ENCODE measurements around the gene COA1. TPM values are rescaled to one million over a fixed set of nuclear protein-coding genes. Genes with fewer than 3 reads are reported as not detected.
"Not testable (repeated sequence)": the region's sequence is repeated elsewhere in the genome, so short reads cannot be mapped to it uniquely, and the experiment has no call there.

The COA1 gene, protein sequence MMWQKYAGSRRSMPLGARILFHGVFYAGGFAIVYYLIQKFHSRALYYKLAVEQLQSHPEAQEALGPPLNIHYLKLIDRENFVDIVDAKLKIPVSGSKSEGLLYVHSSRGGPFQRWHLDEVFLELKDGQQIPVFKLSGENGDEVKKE
- total RNA-seq, result 10 to 100 TPM; 47.9 to 57.5 TPM

- Histone ChIP-seq H3K9me3 (no peaks in the 10 kb centered on the region), H3K4me3 (peak within 1 kb of the TSS; percentile 51 to 65), H3K27me3 (replicated peaks; ENCODE audit: insufficient read depth) (no peaks in the 10 kb centered on the region), H3K36me3 (no peaks in the 10 kb centered on the region), H3K4me1 (replicated peaks) (no peaks in the 10 kb centered on the region), H3K27ac (peak within 1 kb of the TSS; percentile 72 to 79)
- intact Hi-C loops (cut with DNase I), result no loop called here
- peak; percentile 24 for TF ChIP-seq POLR2A (IDR thresholded peaks at IDR 0.05)
- TF ChIP-seq, protein P1, sequence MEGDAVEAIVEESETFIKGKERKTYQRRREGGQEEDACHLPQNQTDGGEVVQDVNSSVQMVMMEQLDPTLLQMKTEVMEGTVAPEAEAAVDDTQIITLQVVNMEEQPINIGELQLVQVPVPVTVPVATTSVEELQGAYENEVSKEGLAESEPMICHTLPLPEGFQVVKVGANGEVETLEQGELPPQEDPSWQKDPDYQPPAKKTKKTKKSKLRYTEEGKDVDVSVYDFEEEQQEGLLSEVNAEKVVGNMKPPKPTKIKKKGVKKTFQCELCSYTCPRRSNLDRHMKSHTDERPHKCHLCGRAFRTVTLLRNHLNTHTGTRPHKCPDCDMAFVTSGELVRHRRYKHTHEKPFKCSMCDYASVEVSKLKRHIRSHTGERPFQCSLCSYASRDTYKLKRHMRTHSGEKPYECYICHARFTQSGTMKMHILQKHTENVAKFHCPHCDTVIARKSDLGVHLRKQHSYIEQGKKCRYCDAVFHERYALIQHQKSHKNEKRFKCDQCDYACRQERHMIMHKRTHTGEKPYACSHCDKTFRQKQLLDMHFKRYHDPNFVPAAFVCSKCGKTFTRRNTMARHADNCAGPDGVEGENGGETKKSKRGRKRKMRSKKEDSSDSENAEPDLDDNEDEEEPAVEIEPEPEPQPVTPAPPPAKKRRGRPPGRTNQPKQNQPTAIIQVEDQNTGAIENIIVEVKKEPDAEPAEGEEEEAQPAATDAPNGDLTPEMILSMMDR (IDR thresholded peaks at IDR 0.05), result peak in 3 of 4 experiments; percentile 19 to 33 (median 21)
- peak; percentile 89 for TF ChIP-seq POLR2AphosphoS5 (IDR thresholded peaks at IDR 0.05)
- WGBS, result under 1% methylated on average over 60 of the region's 66 CpGs
- peak; percentile 81 for DNase-seq (ENCODE audit: low spot score)
These were observed at the start of gene COA1 for GRCh38 chr7:43729214-43729923. COA1 (minus strand) TSS chr7:43729523; CDS start chr7:43648614, 80,909 bp downstream.

DNA sequence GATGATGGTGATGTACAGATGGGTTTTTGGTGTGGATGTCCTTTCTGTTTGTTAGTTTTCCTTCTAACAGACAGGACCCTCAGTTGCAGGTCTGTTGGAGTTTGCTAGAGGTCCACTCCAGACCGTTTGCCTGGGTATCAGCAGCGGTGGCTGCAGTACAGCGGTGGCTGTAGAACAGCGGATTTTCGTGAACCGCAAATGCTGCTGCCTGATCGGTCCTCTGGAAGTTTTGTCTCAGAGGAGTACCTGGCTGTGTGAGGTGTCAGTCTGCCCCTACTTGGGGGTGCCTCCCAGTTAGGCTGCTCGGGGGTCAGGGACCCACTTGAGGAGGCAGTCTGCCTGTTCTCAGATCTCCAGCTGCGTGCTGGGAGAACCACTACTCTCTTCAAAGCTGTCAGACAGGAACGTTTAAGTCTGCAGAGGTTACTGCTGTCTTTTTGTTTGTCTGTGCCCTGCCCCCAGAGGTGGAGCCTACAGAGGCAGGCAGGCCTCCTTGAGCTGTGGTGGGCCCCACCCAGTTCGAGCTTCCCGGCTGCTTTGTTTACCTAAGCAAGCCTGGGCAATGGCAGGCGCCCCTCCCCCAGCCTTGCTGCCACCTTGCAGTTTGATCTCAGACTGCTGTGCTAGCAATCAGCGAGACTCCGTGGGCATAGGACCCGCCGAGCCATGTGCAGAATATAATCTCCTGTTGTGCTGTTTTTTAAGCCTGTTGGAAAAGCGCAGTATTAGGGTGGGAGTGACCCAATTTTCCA lies 49.1 kb upstream of the COA1 start:
- H3K4me3 ChIP-seq; H3K36me3 ChIP-seq; DNase-seq (ENCODE audit: low spot score); H3K27me3 ChIP-seq (replicated peaks; ENCODE audit: insufficient read depth); H3K4me1 ChIP-seq (replicated peaks); H3K9me3 ChIP-seq; H3K27ac ChIP-seq; intact Hi-C loops (cut with DNase I): not testable (repeated sequence)
- WGBS, result 81% methylated on average over 15 of the region's 18 CpGs

DNA sequence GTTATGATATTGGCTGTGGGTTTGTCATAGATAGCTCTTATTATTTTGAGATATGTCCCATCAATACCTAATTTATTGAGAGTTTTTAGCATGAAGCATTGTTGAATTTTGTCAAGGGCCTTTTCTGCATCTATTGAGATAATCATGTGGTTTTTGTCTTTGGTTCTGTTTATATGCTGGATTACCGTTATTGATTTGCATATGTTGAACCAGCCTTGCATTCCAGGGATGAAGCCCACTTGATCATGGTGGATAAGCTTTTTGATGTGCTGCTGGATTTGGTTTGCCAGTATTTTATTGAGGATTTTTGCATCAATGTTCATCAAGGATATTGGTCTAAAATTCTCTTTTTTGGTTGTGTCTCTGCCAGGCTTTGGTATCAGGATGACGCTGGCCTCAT lies 45.9 kb upstream of the COA1 start:
- H3K9me3 ChIP-seq; H3K4me3 ChIP-seq; H3K36me3 ChIP-seq; H3K27ac ChIP-seq; H3K27me3 ChIP-seq (replicated peaks; ENCODE audit: insufficient read depth); H3K4me1 ChIP-seq (replicated peaks); DNase-seq (ENCODE audit: low spot score); intact Hi-C loops (cut with DNase I): not testable (repeated sequence)
- WGBS, result 96% methylated on average over 2 of the region's 2 CpGs

GRCh38 chr7:43773268-43773667 lies 43.9 kb upstream of the COA1 start:
- DNase-seq (ENCODE audit: low spot score); H3K9me3 ChIP-seq; H3K27ac ChIP-seq; intact Hi-C loops (cut with DNase I); H3K4me3 ChIP-seq; H3K4me1 ChIP-seq (replicated peaks); H3K36me3 ChIP-seq; H3K27me3 ChIP-seq (replicated peaks; ENCODE audit: insufficient read depth): not testable (repeated sequence)
- WGBS, result 95% methylated on average over 6 of the region's 6 CpGs

DNA sequence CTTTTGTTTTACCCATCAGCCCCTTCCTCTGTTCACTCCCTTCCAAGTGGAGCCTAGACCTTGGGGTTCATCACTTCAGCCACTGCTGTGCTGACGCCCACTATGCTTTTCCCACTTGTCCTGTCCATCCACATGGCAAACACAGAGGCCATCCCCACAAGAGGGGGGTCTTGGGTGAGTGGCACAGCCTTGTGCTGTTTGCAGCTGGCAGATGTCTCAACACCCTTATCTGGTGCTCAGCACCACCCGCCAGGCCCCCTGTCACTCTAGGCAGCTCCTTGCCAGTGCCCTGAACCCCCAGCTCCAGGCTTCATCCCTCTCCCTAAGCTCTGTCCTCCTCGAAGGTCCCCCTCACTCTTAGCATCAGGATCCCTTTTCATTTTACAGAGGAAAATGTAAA lies 42.2 kb upstream of the COA1 start:
- DNase-seq (ENCODE audit: low spot score), result no peak
- H3K4me1 ChIP-seq (replicated peaks), result no peaks in the 10 kb centered on the region

DNA sequence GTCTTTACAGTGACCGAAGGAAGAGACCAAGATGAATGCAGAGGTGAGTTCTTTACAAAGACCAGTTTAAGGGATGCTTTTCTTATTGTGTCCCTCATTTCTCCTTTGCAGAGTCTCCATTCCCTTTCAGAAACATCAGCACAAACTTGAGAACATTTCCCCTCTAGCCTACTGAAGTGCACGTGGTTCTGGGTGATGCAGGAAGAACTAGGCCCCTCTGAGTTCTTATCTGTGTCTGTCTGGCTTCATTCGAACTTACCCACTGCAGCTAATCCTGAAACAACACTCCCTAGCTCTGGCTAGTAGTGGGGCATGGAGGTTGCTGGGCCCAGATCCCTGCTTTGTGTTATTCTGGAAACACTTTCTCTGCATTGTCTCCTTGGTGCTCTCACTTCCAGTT lies 41.8 kb upstream of the COA1 start:
- WGBS, result 81% methylated on average over 3 of the region's 3 CpGs
- H3K4me1 ChIP-seq (replicated peaks), result no peaks in the 10 kb centered on the region
- no peaks in the 10 kb centered on the region for H3K9me3 ChIP-seq
- H3K36me3 ChIP-seq, result no peaks in the 10 kb centered on the region
- intact Hi-C loops (cut with DNase I), result no loop called here
- no peak for DNase-seq (ENCODE audit: low spot score)
- no peak overlapping the region for H3K4me3 ChIP-seq
- TF ChIP-seq POLR2A (IDR thresholded peaks at IDR 0.05) (no peak), POLR2AphosphoS5 (IDR thresholded peaks at IDR 0.05) (no peak)
- TF ChIP-seq, protein P1 (IDR thresholded peaks at IDR 0.05), result no peak
- no peak overlapping the region for H3K27ac ChIP-seq
- H3K27me3 ChIP-seq (replicated peaks; ENCODE audit: insufficient read depth), result no peaks in the 10 kb centered on the region

More for the DNA sequence above, 42.2 kb upstream of the COA1 start:
- no peak overlapping the region for H3K4me3 ChIP-seq
- no peaks in the 10 kb centered on the region for H3K9me3 ChIP-seq
- intact Hi-C loops (cut with DNase I), result no loop called here
- WGBS, result 69% methylated on average over 3 of the region's 3 CpGs
- TF ChIP-seq POLR2A (IDR thresholded peaks at IDR 0.05), result no peak
- TF ChIP-seq, protein P1 (IDR thresholded peaks at IDR 0.05), result no peak
- no peak for TF ChIP-seq POLR2AphosphoS5 (IDR thresholded peaks at IDR 0.05)
- no peaks in the 10 kb centered on the region for H3K27me3 ChIP-seq (replicated peaks; ENCODE audit: insufficient read depth)
- H3K27ac ChIP-seq, result no peak overlapping the region
- H3K36me3 ChIP-seq, result no peaks in the 10 kb centered on the region

All from prostate gland (tissue), 2 donors.